PC-9 (cell line): ENCODE measurements around the gene SND1. TPM values are rescaled to one million over a fixed set of nuclear protein-coding genes. Genes with fewer than 3 reads are reported as not detected.

ENCODE experiments used
- BruUV-seq: library from RNA; stranded (reverse); fragments of 400-500 nt; replicated peaks from 2 replicates; lab custom pipeline; 2021; lab: Mats Ljungman, UMichigan
- CTCF ChIA-PET: fragments of 300-600 bp; sonication (Branson Sonifier 250); formaldehyde crosslinking; loops from one replicate; lab custom pipeline; 2022; ENCODE audit warnings: antibody characterized with exemption; lab: Charles Lee
- POLR2A ChIA-PET: fragments of 300-600 bp; sonication (Branson Sonifier 250); formaldehyde crosslinking; loops from one replicate; lab custom pipeline; 2022; ENCODE audit warnings: antibody characterized with exemption; ENCODE audit not compliant: unreplicated experiment; lab: Charles Lee
- DNase-seq, 2 experiments: peaks; one replicate each; pipeline versions ENCODE4 v3.0.0 to v3.0.0-alpha.2; 2015 to 2022; ENCODE audit warnings: mixed read lengths in 1 of 2
- H2AFZ ChIP-seq: fragments of 200-600 bp; sonication (generic); 2 replicates; pipeline ENCODE4 v1.8.1; 2017; ENCODE audit warnings: antibody characterized with exemption
- H3F3A ChIP-seq: fragments of 200-600 bp; sonication (generic); 2 replicates; pipeline ENCODE4 v1.8.1; 2017; ENCODE audit warnings: antibody characterized with exemption, mild to moderate bottlenecking, low read depth; ENCODE audit not compliant: insufficient read depth
- H3K27ac ChIP-seq: fragments of 200-600 bp; sonication (generic); 2 replicates; pipeline ENCODE4 v1.6.1; 2016; ENCODE audit warnings: mixed run types
- H3K27me3 ChIP-seq: fragments of 200-600 bp; sonication (generic); 2 replicates; pipeline ENCODE4 v1.6.1; 2016; ENCODE audit warnings: low read depth, mixed run types; ENCODE audit not compliant: insufficient read depth
- H3K36me3 ChIP-seq: fragments of 200-600 bp; sonication (generic); 2 replicates; pipeline ENCODE4 v1.6.1; 2016; ENCODE audit warnings: low read depth, mixed run types
- H3K4me1 ChIP-seq: fragments of 200-600 bp; sonication (generic); replicated peaks from 2 replicates; pipeline ENCODE4 v1.6.1; 2016; ENCODE audit warnings: mixed run types; ENCODE audit not compliant: insufficient read depth
- H3K4me2 ChIP-seq: fragments of 200-600 bp; sonication (generic); 2 replicates; pipeline ENCODE4 v1.6.1; 2017; ENCODE audit warnings: mixed run types
- H3K4me3 ChIP-seq: fragments of 200-600 bp; sonication (generic); 2 replicates; pipeline ENCODE4 v1.6.1; 2016; ENCODE audit warnings: mixed run types
- H3K79me2 ChIP-seq: fragments of 200-600 bp; sonication (generic); 2 replicates; pipeline ENCODE4 v1.6.1; 2017; ENCODE audit warnings: low read depth, mixed run types
- H3K9me2 ChIP-seq: fragments of 200-600 bp; sonication (generic); 2 replicates; pipeline ENCODE4 v1.8.1; 2017; ENCODE audit warnings: mild to moderate bottlenecking; ENCODE audit not compliant: insufficient read depth
- H3K9me3 ChIP-seq: fragments of 200-600 bp; sonication (generic); 2 replicates; pipeline ENCODE4 v1.8.1; 2016; ENCODE audit warnings: low read depth; ENCODE audit not compliant: insufficient read depth
- H4K20me1 ChIP-seq: fragments of 200-600 bp; sonication (generic); 2 replicates; pipeline ENCODE4 v1.8.1; 2017; ENCODE audit not compliant: insufficient read depth
- CTCF ChIP-seq: fragments of 200-600 bp; sonication (generic); conservative IDR thresholded peaks from 2 replicates; pipeline ENCODE4 v1.6.1; 2017; ENCODE audit warnings: mixed run types, antibody characterized with exemption, mild to moderate bottlenecking, moderate library complexity
- EZH2 ChIP-seq: fragments of 200-600 bp; sonication (generic); IDR thresholded peaks from 2 replicates; pipeline ENCODE4 v1.8.0; 2017; ENCODE audit warnings: antibody characterized with exemption, low read depth
- intact Hi-C: fragments of 100-400 bp; cut with micrococcal nuclease; formaldehyde crosslinking; loops from one replicate; pipeline ENCODE4 v1.10.0; 2022; ENCODE audit not compliant: unreplicated experiment
- total RNA-seq: library from RNA; stranded (reverse); gene quantifications from 2 replicates; pipeline ENCODE4 v1.2.3, GENCODE V29; 2021

The SND1 gene
- total RNA-seq, 1 experiment from 2014 or later: 273 TPM

GRCh38 chr7:127859330-127859729, 207.3 kb downstream of the SND1 start:
- no peak for TF ChIP-seq EZH2
- TF ChIP-seq CTCF: no peak
- H3K36me3 ChIP-seq: no peaks in the 10 kb centered on the region
- no peak overlapping the region for H2AFZ ChIP-seq
- no peak overlapping the region for H3K4me3 ChIP-seq
- H3K9me2 ChIP-seq: 0 out of 2 replicates have a peak, but pooled peaks cover 6% of the 10 kb centered on the region
- H4K20me1 ChIP-seq: 0 out of 2 replicates have a peak, but pooled peaks cover 10% of the 10 kb centered on the region
- no TSS peak for BruUV-seq
- H3K27me3 ChIP-seq: no peaks in the 10 kb centered on the region
- ChIA-PET CTCF (no interaction called here), POLR2A (no interaction called here)
- no peak for DNase-seq
- no peaks in the 10 kb centered on the region for H3K9me3 ChIP-seq
- no peaks in the 10 kb centered on the region; the same call in 1 of the 2 replicates for H3F3A ChIP-seq
- intact Hi-C loops: no loop called here
- H3K27ac ChIP-seq: no peak overlapping the region
- H3K4me1 ChIP-seq: no peaks in the 10 kb centered on the region
- H3K4me2 ChIP-seq: no peak overlapping the region
- no peaks in the 10 kb centered on the region for H3K79me2 ChIP-seq

DNA sequence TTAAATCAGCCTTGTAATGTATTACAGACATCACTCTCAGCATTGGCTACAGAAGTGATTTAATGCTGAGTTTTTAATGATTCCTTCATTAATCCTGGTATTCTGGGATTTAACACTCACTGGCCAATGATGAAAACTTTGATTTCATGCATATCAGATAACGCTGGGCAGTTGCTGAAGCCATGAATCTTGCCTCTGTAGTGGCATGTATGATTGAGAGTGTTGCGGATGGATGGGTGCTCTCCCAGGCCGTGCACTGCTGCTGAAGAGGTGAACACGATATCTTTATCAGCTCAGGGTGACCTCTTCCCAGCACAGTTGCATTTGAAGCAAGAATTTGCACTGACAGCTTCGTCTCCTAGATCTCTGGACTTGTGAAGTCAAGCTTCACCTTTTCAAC, 210.5 kb downstream of the SND1 start:
- H3K79me2 ChIP-seq: 0 out of 2 replicates have a peak, but pooled peaks cover 6% of the 10 kb centered on the region
- H4K20me1 ChIP-seq: peaks cover 10% of the 10 kb centered on the region; the same call in 1 of the 2 replicates
- intact Hi-C loops: no loop called here
- H3K4me1 ChIP-seq: no peaks in the 10 kb centered on the region; the same call in 1 of the 2 replicates
- BruUV-seq: no TSS peak
- TF ChIP-seq CTCF (no peak), EZH2 (no peak)
- no peak overlapping the region for H2AFZ ChIP-seq
- H3F3A ChIP-seq: peaks cover 5% of the 10 kb centered on the region; the same call in 1 of the 2 replicates
- no peak for DNase-seq
- no peak overlapping the region for H3K4me2 ChIP-seq
- H3K9me2 ChIP-seq: 0 out of 2 replicates have a peak, but pooled peaks cover 6% of the 10 kb centered on the region
- peaks cover 4% of the 10 kb centered on the region; the same call in 1 of the 2 replicates for H3K36me3 ChIP-seq
- CTCF ChIA-PET: no interaction called here
- H3K27ac ChIP-seq: no peak overlapping the region
- no peak overlapping the region for H3K4me3 ChIP-seq
- no peaks in the 10 kb centered on the region for H3K27me3 ChIP-seq
- no peaks in the 10 kb centered on the region for H3K9me3 ChIP-seq
- POLR2A ChIA-PET: no interaction called here

DNA sequence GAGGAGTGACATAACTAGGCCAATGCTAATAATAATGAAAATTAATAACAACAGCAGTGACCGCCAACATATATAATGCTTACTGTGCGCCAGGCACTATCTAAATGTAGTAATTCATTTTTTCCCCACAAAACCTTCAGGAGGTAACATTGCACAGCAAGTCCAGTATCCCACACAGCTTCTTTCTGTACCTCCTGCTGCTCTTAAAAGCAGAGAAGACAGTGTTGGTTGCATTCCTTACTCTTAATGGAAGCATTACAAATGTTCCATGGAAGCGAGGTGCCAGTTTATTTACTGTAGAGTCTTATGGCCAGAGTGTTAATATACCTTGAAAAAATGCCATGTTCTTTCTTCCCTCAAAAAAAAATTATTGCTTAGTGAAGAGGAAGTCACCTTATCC, 211.1 kb downstream of the SND1 start:
- no peaks in the 10 kb centered on the region for H3K27me3 ChIP-seq
- H2AFZ ChIP-seq: no peak overlapping the region
- no peak for DNase-seq
- no peak overlapping the region for H3K4me3 ChIP-seq
- H3F3A ChIP-seq: peaks cover 5% of the 10 kb centered on the region; the same call in 1 of the 2 replicates
- H3K9me3 ChIP-seq: no peaks in the 10 kb centered on the region
- 0 out of 2 replicates have a peak, but pooled peaks cover 6% of the 10 kb centered on the region for H3K9me2 ChIP-seq
- BruUV-seq: no TSS peak
- ChIA-PET CTCF (no interaction called here), POLR2A (no interaction called here)
- H3K36me3 ChIP-seq: peaks cover 10% of the 10 kb centered on the region; the same call in 1 of the 2 replicates
- TF ChIP-seq CTCF (no peak), EZH2 (no peak)
- H4K20me1 ChIP-seq: peaks cover 14% of the 10 kb centered on the region
- H3K4me1 ChIP-seq: no peaks in the 10 kb centered on the region; the same call in 1 of the 2 replicates
- H3K4me2 ChIP-seq: no peak overlapping the region
- intact Hi-C loops: no loop called here
- 0 out of 2 replicates have a peak, but pooled peaks cover 6% of the 10 kb centered on the region for H3K79me2 ChIP-seq
- H3K27ac ChIP-seq: no peak overlapping the region
